T-helper 1 cell (primary cell): ENCODE data around the gene PLCG2.
"Not testable (repeated sequence)": the region's sequence is repeated elsewhere in the genome, so short reads cannot be mapped to it uniquely, and the experiment has no call there.

Experiments used
- DNase-seq, 5 donors: peaks; one replicate each; pipeline ENCODE4 v3.0.0-alpha.2; 2012 to 2020

The PLCG2 gene

DNA sequence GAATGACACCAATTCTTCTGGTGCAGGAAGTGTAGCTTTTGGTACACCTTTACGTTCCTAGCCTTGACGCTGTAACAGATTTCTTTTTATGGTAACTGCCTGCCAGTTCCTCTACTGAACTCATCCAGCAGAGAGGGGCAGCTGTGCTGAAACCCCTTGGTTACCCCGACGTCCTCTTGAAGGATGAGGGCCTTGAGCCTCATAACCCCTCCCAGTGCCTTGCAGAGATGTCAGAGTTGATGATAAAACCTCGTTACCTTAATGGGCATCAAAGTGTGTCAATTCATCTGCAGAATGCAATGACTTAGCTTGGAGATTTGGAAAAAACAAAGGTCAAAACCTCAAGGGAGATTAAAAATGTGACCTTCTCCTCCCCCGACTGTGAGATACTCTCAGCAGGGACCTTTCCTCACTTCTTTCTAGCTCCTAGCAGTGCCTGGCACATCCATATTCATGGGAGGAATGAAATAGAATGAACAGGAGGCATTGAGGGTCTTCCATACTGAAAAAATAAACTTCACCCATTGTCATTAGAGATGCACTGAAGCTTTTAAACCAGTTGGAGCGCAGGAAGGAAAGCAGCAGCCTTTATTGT, 163.0 kb downstream of the PLCG2 start:
- DNase-seq = no peak

- DNase-seq = no peak
Measured at GRCh38 chr16:81945665-81946064, 166.6 kb downstream of the PLCG2 start.

DNA sequence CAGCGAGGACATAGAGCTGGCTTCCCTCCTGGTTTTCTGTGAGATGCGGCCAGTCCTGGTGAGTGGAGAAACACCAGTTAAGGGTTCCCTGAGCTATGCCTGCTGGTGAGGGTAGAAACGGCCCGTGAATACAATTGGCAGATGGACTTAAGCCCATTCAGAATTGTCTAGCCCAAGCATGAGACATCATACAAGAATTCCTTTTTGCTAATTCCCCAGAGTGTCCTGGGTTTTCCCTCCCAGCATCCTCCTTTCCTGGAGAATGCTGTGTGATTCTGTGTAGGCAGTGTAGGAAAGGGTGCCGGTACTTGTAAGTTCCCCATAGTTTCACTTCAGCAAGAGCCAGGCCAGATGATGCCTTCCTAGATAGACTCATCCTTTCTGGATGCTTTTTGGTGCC, 167.1 kb downstream of the PLCG2 start:
- DNase-seq = no peak

- DNase-seq = no peak
Measured at GRCh38 chr16:81951564-81951963, 172.5 kb downstream of the PLCG2 start.

DNA sequence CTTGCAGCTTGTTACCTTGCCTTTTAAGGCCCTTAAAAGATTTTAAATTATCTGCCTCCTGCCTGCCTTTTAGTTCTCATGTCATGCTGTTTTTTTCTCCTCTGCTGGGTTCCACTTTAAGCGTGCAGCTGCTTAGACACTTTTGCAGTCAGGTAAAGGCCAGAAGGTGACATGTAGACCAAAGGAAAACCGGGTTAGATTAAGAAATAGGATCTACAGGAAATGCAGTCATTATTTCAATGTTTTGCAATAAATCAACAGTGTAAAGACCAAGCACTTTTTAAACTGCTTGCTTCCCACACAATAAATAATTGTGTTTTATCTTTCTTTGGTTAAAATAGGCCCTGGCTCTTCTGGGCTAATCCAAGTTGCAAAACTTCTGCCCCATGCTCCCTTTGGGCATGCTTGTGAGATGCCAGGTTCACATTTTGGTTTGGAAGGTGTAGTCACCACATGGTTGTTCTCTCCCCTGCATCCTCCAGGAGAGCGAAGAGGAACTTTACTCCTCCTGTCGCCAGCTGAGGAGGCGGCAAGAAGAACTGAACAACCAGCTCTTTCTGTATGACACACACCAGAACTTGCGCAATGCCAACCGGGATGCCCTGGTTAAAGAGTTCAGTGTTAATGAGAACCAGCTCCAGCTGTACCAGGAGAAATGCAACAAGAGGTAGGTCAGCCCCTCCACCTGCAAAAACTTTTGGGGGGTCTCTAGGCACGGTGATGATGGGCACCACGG, 177.3 kb downstream of the PLCG2 start:
- DNase-seq = no peak

DNA sequence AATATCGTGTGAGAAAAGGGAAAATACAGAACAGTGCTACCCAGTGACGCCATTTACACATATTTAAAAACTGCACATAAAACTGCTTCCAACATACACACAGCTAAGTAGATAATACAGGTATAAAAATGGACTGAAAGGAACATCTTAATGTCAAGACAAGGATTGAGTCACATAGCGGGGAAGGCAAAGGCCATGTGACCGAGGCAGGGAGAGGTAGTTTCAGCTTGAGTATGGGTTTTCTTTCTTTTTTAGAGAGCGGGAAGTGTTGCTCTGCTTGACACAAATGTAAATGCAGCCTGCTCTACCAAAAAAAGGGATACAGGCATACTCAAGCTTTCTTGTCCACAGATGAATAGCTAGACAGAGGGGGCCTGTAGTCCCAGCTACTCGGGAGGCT, 185.7 kb downstream of the PLCG2 start:
- DNase-seq = no peak

DNA sequence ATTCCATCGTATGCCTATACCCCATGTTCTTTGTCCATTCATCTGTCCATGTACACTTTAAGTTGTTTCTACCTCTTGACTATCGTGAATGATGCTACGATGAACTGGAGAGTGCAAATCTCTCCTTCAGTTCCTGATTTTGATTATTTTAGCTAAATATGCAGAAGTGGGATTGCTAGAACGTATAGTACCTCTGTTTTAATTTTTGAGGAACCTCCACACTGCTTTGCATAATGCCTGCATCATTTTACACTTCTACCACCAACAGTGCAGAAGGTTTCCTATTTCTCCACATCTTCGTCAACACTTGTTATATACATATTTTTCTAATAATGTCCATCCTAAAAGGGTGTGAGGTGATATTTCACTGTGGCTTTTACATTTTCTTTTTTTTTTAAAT, 188.3 kb downstream of the PLCG2 start:
- no peak for DNase-seq

DNA sequence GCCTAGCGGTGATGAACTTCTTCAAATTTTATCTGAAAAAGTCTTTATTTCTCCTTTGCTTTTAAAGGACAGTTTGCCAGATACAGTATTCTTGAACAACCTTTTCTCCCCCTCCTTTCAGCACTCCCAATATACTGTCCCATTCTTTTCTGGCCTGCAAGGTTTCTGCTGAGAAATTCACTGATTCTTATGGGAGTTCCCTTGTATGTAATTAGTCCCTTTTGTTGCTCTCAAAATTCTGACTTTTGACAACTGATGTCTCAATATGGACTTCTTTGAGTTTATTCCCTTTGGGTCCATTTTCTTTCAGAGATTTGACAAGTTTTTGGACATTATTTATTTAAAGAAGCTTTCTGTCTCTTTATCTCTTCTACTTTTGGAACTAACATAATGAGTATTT, 192.8 kb downstream of the PLCG2 start:
- no peak for DNase-seq

- no peak for DNase-seq
Measured at GRCh38 chr16:81973737-81974136, 194.6 kb downstream of the PLCG2 start.

GRCh38 chr16:81975637-81976036, 196.5 kb downstream of the PLCG2 start:
- DNase-seq = no peak

- DNase-seq = not testable (repeated sequence)
Measured at GRCh38 chr16:81977335-81977942, 198.3 kb downstream of the PLCG2 start.

DNA sequence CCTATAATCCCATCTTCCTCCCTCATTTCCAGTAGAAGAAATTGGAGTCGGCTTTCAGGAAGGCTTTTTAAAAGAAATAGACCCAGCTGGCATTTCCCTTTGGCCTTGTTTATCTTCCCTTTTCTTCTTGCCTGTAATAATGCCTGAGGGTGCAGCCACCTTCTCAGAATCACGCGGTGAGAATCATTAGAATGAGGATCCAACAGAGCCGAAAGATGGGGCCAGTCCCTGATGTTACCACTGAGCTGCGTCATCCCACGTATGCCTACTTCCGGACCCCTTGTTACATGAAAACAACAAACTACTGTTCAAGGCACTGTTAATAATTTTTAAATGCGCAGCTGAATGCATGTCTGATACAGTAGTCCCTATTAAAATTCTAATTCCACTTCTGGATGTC, 208.0 kb downstream of the PLCG2 start:
- no peak for DNase-seq

GRCh38 chr16:81987706-81988105, 208.6 kb downstream of the PLCG2 start:
- no peak for DNase-seq

- no peak for DNase-seq
Measured at GRCh38 chr16:81992859-81993258, 213.8 kb downstream of the PLCG2 start.

DNA sequence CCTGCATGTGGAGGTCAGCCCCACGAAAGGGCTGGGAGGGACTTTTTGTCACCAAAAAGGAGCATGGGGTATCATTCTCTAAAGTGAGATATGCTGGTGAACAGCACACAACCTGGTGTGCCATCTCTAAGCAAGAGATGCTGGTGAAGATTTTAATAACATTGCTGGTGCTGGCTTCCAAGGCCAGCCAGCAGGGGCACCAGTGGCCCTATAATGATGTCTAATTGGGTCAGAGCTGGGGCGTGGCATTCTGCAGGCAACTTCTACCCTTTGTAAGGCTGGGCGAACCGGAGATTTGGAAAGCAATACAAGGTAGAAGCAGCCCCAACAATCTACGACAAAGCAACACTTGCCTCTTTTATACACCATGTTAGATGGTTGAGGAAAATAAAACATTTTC, 215.4 kb downstream of the PLCG2 start:
- no peak for DNase-seq

GRCh38 chr16:81995651-81996050, 216.6 kb downstream of the PLCG2 start:
- no peak for DNase-seq

- no peak for DNase-seq
Measured at GRCh38 chr16:81996664-81997509, 217.8 kb downstream of the PLCG2 start.

GRCh38 chr16:81997738-81998137, 218.6 kb downstream of the PLCG2 start:
- no peak for DNase-seq

DNA sequence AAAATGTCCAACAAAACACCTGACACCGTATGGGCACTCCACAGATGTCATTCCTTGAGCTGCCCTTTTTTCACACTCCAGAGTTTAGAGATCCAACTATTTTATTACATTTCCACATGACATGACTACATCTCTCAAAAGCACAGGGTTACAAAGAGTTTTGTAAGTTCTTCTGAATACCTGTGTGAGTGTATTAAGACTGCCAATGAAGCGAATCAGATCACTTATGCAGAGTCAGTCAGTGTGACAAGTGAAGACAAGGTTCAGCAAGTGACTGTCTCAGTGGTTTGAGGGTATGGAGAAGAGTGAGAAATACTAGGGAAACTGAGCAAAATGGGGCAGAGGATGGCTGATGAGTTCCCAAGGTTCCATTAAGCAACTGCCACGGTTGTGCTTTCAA, 223.7 kb downstream of the PLCG2 start:
- no peak for DNase-seq

DNA sequence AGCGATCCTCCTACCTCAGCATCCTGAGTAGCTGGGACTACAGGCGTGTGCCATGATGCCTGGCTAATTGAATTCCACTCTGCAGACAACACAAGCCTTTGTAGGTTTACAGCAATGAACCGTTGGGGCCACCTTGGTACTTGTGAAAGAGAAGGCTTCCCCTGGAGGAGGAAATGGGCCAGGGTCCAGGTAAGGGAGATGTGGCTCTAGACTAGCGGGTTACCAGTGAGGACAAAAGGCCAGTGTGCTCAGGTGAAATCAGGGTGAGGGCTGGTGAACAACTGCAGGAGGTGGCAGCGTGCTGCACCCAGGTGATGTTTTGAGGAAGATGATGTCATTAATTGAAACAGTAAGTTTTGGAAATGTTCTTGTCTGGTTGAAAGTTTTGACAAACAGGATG, 225.5 kb downstream of the PLCG2 start:
- DNase-seq = no peak

- DNase-seq = no peak
Measured at GRCh38 chr16:82005027-82005830, 226.1 kb downstream of the PLCG2 start.

DNA sequence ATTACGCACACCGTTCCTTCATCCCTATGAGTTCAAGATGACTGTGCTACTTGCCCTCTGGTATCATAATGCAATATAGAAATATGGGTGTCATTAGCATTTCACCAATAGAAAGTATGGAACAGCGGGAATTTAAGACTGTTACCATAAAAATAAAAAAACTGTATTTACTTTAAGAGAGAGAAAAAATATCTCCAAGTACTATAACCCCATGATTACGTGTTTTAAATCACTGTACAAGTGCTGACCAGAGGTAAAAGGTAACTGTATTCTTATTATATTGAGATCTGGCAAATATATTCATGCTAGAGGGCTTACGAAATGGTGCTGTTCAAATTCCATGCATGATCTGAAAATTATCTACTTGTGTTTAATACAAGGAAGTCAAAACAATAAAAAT, 226.9 kb downstream of the PLCG2 start:
- no peak for DNase-seq

- no peak for DNase-seq
Measured at GRCh38 chr16:82007189-82007588, 228.1 kb downstream of the PLCG2 start.
